HEK293T (cell line): ENCODE measurements around the gene ZMAT3.
"Not testable (repeated sequence)": the region's sequence is repeated elsewhere in the genome, so short reads cannot be mapped to it uniquely, and the experiment has no call there.

Experiments
- HDGF ChIP-seq: fragments of 450-650 bp; IDR thresholded peaks from 2 replicates; pipeline ENCODE4 v1.6.1; 2017; ENCODE audit warnings: antibody characterized with exemption, borderline replicate concordance
- LEF1 ChIP-seq: fragments of 450-650 bp; IDR thresholded peaks from 2 replicates; pipeline ENCODE4 v1.6.1; 2017; ENCODE audit warnings: mild to moderate bottlenecking, borderline replicate concordance
- NFRKB ChIP-seq: fragments of 450-650 bp; IDR thresholded peaks from 2 replicates; pipeline ENCODE4 v1.6.1; 2016; ENCODE audit warnings: mild to moderate bottlenecking, moderate library complexity

- not testable (repeated sequence) for TF ChIP-seq LEF1, NFRKB, HDGF
Observed at GRCh38 chr3:179038899-179039251, 32.7 kb downstream of the ZMAT3 start.
